ENCODE data around the gene OGFR. TPM values are rescaled to one million over a fixed set of nuclear protein-coding genes. Genes with fewer than 3 reads are reported as not detected.

The OGFR gene
- total and polyA plus RNA-seq, 2 experiments from 2014 or later, result 9.6 to 50.6 TPM

GRCh38 chr20:62823688-62824475 is 19.2 kb downstream of the OGFR start:
- Histone ChIP-seq H3K4me2 (peak overlapping the region; percentile 43; the same call in 1 of the 2 replicates), H3K27me3 (ENCODE audit: insufficient read depth) (no peaks in the 10 kb centered on the region), H3F3A (replicated peaks; ENCODE audit: low read depth) (no peaks in the 10 kb centered on the region), H4K20me1 (replicated peaks; ENCODE audit: insufficient read depth) (peaks cover 5% of the 10 kb centered on the region; the same call in 1 of the 2 replicates), H3K27ac (ENCODE audit: low read depth) (peak overlapping the region; percentile 66; the same call in 1 of the 2 replicates), H3K36me3 (ENCODE audit: insufficient read depth) (no peaks in the 10 kb centered on the region), H2AFZ (no peak overlapping the region), H3K4me1 (ENCODE audit: insufficient read depth) (peaks cover 2% of the 10 kb centered on the region; the same call in 1 of the 2 replicates), H3K4me3 (no peak overlapping the region), H3K9me2 (ENCODE audit: insufficient read depth) (no peaks in the 10 kb centered on the region), H3K79me2 (replicated peaks; ENCODE audit: insufficient read depth) (no peaks in the 10 kb centered on the region)
- no peaks in the 10 kb centered on the region for H3K9me3 Mint-ChIP-seq
- H3K4me1 Mint-ChIP-seq, result peaks cover 5% of the 10 kb centered on the region; the same call in 2 of the 3 replicates
- H3K27ac Mint-ChIP-seq, result no peak overlapping the region
- H3K27me3 Mint-ChIP-seq (ENCODE audit: insufficient read depth, low read depth, poor library complexity), result peaks cover 8% of the 10 kb centered on the region
- TF ChIP-seq ZNF462 (CRISPR knock-in tag; IDR thresholded peaks at IDR 0.05) (no peak), ZNF114 (CRISPR knock-in tag; IDR thresholded peaks at IDR 0.05) (no peak), STAT1 (IDR thresholded peaks at IDR 0.05; ENCODE audit: unreplicated experiment) (no peak), CREB1 (CRISPR knock-in tag; IDR thresholded peaks at IDR 0.05; ENCODE audit: low read depth) (no peak), REST (IDR thresholded peaks at IDR 0.05; ENCODE audit: unreplicated experiment) (no peak), EZH2 (IDR thresholded peaks at IDR 0.05; ENCODE audit: low read depth, unreplicated experiment) (no peak), CTCF (conservative IDR thresholded peaks at IDR 0.05; ENCODE audit: low read depth in 2 of 2) (no peak), JUNB (IDR thresholded peaks at IDR 0.05; ENCODE audit: unreplicated experiment) (no peak), EZH2phosphoT487 (IDR thresholded peaks at IDR 0.05; ENCODE audit: unreplicated experiment) (no peak), ETS1 (IDR thresholded peaks at IDR 0.05) (no peak)
- H3K36me3 Mint-ChIP-seq (ENCODE audit: low read depth), result no peaks in the 10 kb centered on the region
- no peak overlapping the region for H3K4me3 Mint-ChIP-seq
- ATAC-seq (peak; percentile 75), DNase-seq (ENCODE audit: low spot score) (peak; percentile 70)

All from GM23338 (cell line).